ENCODE measurements around the gene GSS.

DNA sequence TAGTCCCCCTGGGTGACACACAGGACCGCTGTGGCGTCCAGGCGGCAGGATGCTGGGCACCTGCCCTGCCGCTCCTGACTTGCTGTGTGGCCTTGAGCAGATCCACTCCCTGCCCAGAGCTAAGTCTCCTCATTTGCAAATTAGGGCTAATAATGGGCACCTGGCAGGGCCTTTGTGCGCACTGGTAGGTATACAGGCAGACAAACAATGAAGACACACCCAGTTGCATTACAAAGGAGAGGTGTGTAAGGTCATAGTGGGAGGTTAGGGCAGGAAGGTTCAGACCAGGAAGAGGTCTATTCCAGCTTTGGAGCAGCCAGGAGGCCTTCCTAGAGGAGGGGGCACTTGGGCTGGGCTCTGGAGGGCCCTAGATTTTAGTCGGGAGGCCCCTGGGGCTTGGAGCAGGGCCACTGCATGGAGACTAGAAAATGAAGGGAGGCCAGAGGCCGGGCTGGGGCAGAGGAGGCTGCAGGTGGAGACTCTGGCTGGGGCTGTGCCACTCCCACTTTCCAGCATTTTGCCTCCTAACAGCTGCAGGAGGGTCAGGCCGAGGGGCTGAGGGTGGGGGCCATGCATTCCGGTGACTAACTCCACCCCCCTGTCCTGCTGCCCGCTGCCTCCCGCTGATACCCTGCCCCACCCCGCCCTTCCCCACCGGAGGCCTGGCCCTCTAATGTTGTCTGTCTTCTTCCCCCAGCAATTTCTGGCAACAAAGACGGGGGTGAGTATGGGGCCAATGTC, 28.6 kb upstream of the GSS start:
- no peak for TF ChIP-seq EZH2 (IDR thresholded peaks at IDR 0.05; ENCODE audit: low read depth)
- TF ChIP-seq, protein P1, sequence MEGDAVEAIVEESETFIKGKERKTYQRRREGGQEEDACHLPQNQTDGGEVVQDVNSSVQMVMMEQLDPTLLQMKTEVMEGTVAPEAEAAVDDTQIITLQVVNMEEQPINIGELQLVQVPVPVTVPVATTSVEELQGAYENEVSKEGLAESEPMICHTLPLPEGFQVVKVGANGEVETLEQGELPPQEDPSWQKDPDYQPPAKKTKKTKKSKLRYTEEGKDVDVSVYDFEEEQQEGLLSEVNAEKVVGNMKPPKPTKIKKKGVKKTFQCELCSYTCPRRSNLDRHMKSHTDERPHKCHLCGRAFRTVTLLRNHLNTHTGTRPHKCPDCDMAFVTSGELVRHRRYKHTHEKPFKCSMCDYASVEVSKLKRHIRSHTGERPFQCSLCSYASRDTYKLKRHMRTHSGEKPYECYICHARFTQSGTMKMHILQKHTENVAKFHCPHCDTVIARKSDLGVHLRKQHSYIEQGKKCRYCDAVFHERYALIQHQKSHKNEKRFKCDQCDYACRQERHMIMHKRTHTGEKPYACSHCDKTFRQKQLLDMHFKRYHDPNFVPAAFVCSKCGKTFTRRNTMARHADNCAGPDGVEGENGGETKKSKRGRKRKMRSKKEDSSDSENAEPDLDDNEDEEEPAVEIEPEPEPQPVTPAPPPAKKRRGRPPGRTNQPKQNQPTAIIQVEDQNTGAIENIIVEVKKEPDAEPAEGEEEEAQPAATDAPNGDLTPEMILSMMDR (conservative IDR thresholded peaks at IDR 0.05): no peak
